Measurements from ENCODE around the gene PCDHA13.
"Not testable (repeated sequence)": the region's sequence is repeated elsewhere in the genome, so short reads cannot be mapped to it uniquely, and the experiment has no call there.

The PCDHA13 gene

DNA sequence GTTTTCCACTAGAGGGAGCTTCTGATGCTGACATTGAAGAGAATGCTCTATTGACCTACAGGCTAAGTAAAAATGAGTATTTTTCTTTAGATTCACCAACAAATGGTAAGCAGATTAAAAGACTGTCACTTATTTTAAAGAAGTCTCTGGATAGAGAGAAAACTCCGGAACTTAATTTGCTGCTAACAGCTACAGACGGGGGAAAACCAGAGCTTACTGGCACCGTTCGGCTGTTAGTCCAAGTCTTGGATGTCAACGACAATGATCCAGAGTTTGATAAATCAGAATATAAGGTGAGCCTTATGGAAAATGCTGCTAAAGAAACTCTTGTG, 12.4 kb upstream of the PCDHA13 start:
- DNase-seq, result peak; percentile 2

DNA sequence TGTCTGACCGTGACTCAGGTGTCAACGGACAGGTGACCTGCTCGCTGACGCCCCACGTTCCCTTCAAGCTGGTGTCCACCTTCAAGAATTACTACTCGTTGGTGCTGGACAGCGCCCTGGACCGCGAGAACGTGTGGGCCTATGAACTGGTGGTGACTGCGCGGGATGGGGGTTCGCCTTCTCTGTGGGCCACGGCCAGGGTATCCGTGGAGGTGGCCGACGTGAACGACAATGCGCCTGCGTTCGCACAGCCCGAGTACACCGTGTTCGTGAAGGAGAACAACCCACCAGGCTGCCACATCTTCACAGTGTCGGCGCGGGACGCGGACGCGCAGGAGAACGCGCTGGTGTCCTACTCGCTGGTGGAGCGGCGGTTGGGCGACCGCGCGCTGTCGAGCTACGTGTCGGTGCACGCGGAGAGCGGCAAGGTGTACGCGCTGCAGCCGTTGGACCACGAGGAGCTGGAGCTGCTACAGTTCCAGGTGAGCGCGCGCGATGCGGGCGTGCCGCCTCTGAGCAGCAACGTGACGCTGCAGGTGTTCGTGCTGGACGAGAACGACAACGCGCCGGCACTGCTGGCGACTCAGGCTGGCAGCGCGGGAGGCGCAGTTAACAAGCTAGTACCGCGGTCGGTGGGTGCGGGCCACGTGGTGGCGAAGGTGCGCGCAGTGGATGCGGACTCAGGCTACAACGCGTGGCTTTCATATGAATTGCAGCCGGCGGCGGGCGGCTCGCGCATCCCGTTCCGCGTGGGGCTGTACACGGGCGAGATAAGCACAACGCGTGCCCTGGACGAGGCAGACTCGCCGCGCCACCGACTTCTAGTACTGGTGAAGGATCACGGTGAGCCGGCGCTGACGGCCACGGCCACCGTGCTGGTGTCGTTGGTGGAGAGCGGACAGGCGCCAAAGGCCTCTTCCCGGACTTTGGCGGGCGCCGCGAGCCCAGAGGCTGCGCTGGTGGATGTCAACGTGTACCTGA, 11.4 kb upstream of the PCDHA13 start:
- no peak for DNase-seq

DNA sequence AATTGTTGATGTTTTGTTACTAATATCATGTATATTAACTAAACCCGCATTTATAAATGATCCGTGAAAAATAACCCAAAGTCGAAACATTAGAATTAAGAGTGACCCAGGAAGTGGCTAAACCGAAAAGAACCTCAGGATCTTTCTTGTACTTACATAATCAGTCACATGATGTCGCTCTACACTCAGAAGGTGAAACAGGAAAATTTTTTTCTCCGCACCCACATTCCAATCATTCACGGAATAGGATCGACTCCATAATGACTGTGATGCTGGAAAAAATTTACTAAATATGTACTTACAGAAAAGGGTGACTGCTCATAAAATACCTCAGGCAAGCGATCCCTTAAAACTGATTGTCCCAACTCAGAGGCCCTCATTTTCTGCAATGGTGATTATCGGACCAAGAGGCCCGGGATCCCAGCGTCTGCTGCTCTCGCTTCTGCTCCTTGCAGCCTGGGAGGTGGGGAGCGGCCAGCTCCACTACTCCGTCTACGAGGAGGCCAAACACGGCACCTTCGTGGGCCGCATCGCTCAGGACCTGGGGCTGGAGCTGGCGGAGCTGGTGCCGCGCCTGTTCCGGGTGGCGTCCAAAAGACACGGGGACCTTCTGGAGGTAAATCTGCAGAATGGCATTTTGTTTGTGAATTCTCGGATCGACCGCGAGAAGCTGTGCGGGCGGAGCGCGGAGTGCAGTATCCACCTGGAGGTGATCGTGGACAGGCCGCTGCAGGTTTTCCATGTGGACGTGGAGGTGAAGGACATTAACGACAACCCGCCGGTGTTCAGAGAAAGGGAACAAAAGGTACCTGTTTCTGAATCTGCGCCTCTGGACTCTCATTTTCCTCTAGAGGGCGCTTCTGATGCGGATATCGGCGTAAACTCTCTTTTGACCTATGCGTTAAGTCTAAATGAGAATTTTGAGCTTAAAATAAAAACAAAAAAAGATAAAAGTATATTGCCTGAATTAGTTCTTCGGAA, 6.5 kb upstream of the PCDHA13 start, which contains the start of gene PCDHA12:
PCDHA12 (plus strand) TSS at position 224 of the 981 bp plus-strand sequence; CDS start at position 389, 165 bp downstream.
- DNase-seq, result no peak

DNA sequence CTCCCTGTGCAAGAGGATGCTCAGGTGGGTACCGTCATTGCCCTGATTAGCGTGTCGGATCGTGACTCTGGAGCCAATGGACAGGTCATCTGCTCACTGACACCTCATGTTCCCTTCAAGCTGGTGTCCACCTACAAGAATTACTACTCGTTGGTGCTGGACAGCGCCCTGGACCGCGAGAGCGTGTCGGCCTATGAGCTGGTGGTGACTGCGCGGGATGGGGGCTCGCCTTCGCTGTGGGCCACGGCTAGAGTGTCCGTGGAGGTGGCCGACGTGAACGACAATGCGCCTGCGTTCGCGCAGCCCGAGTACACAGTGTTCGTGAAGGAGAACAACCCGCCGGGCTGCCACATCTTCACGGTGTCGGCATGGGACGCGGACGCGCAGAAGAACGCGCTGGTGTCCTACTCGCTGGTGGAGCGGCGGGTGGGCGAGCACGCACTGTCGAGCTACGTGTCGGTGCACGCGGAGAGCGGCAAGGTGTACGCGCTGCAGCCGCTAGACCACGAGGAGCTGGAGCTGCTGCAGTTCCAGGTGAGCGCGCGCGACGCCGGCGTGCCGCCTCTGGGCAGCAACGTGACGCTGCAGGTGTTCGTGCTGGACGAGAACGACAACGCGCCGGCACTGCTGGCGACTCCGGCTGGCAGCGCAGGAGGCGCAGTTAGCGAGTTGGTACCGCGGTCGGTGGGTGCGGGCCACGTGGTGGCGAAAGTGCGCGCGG, 5.2 kb upstream of the PCDHA13 start:
- not testable (repeated sequence) for DNase-seq

DNA sequence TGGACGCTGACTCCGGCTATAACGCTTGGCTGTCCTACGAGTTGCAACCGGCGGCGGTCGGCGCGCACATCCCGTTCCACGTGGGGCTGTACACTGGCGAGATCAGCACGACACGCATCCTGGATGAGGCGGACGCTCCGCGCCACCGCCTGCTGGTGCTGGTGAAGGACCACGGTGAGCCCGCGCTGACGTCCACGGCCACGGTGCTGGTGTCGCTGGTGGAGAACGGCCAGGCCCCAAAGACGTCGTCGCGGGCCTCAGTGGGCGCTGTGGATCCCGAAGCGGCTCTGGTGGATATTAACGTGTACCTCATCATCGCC, 4.7 kb upstream of the PCDHA13 start:
- DNase-seq, result no peak

DNA sequence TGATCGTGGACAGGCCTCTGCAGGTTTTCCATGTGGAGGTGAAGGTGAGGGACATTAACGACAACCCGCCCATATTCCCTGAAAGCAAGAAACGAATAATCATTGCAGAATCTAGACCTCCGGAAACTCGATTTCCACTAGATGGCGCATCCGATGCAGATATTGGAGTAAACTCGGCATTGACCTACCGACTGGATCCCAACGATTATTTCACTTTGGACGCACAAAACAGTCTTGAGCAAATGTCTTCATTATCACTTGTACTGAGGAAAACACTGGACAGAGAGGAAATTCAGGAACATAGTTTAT, 621 bp downstream of the PCDHA13 start:
- no peak for DNase-seq

DNA sequence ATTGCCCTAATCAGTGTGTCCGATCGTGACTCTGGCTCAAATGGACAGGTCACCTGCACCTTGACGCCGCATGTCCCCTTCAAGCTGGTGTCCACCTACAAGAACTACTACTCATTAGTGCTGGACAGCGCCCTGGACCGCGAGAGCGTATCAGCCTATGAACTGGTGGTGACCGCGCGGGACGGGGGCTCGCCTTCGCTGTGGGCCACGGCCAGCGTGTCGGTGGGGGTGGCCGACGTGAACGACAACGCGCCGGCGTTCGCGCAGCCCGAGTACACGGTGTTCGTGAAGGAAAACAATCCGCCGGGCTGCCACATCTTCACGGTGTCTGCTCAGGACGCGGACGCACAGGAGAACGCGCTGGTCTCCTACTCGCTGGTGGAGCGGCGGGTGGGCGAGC, 1.4 kb downstream of the PCDHA13 start:
- DNase-seq, result no peak

DNA sequence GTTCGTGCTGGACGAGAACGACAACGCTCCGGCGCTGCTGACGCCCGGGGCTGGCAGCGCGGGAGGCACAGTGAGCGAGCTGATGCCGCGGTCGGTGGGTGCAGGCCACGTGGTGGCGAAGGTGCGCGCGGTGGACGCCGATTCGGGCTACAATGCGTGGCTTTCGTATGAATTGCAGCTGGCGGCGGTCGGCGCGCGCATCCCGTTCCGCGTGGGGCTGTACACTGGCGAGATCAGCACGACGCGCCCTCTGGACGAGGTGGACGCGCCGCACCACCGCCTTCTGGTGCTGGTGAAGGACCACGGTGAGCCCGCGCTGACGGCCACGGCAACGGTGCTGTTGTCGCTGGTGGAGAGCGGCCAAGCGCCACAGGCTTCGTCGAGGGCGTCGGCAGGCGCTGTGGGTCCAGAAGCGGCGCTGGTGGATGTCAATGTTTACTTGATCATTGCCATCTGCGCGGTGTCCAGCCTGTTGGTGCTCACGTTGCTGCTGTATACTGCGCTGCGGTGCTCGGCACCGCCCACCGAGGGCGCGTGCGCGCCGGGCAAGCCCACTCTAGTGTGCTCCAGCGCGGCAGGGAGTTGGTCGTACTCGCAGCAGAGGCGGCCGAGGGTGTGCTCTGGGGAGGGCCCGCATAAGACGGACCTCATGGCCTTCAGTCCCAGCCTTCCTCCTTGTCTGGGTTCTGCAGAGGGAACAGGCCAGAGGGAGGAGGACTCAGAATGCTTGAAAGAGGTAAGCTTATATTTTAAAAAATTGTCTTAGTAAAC, 2.2 kb downstream of the PCDHA13 start:
- no peak for DNase-seq

DNA sequence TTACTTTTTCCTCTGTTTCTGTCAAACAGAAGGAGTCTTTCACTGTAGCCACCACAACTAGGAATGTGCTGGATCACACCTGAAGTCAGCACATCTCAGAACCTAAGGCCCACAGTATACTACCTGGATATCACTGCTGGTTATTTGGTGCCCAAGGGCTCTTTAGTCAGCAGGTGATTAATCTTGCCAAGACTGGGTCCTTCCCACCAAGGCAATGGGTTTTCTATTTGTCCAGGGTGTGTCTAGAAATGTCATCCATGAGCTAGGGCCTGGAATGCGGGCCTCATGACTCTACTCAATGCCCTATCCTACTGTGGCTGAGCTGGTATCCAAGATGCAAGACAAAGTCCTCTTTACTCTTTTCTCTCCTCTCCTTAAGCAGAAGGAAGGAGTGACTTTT, 34.4 kb downstream of the PCDHA13 start:
- no peak for DNase-seq

DNA sequence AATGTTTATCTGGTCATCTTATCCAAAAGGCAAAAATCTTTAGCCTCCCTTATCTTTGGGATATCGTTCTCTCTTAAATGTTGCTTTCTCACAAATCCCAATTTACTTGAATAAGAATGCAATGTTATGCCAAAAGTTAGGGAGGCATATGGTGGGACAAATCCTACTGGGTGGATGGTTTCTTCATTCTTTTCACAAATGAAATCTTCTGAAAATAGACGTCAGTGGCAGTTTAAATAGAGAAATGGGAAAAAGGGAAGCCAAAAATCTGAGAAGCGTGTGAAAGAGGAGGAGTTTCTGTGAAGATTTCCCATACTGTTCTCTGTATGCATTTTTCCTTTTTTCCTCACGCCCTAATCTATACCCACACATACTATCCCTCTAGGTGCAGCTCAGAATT, 41.7 kb downstream of the PCDHA13 start:
- no peak for DNase-seq

DNA sequence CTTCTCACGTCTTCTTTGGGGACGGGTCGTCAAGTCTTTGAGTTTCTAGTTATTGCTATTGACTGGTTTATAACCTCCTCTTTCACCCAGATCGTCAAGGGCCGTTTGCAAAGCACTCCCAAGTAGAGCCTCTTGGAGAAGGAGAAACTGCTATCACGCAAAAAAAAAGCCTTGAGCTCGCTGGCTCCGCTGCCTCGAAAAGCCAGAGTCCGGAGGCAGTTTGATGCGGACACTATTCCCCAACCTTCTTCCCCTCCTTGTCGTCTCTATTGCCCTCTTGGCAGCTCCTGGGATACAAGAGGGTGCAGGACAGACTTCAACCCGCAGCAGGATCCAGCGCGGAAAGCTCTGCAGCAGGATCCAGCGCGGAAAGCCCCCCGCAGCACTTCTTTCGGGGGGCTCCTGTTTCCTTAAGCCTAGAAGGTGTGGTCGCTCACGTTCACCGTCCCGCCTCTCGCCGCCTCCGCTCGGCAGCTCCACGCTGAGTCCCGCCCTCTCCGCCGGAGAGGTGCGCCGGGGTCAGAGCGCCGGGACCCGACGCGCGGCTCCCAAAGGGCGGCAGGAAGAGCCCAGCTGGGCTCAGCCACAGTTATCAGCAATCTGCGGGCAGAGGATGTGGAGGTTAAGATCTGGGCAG, 44.0 kb downstream of the PCDHA13 start, which contains the start of gene PCDHAC1:
PCDHAC1 (plus strand) TSS at position 494 of the 637 bp plus-strand sequence. CDS start 594 bp downstream, outside the sequence.
- DNase-seq, result no peak

DNA sequence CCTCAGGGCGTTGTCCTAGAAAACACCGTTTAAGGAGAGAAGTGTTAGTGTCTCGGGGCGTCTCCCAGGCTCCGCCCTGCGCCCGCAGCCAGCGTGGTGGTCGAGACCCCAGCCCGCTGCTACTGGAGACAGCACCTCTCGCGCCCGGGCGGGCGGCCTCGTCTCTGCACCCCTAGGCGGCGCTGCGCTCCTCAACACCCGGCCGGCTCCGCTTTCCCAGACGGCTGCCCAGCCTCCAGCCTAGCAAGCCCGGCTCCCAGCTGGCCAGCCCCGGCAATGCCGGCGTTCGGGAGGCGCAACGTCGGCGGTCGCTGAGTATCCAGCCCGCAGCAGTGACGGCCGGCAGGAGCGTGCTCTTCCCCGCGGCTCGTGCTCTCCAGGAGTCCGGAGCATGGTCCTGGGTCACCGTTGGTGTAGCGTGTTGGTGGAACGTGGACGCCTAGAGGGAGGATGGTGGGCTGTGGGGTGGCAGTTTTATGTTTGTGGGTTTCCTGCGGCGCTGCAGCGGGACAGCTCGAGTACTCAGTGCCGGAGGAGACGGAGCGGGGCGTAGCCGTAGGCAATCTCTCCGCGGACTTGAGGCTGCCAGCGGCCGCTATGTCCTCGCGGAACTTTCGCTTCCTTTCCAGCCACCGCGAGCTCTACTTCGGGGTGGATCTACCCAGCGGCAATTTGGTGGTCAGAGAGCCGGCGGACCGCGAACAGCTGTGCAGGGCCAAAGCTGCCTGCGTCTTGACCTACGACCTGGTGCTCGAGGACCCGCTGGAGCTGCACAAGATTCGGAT, 44.7 kb downstream of the PCDHA13 start:
- DNase-seq, result peak; percentile 8

DNA sequence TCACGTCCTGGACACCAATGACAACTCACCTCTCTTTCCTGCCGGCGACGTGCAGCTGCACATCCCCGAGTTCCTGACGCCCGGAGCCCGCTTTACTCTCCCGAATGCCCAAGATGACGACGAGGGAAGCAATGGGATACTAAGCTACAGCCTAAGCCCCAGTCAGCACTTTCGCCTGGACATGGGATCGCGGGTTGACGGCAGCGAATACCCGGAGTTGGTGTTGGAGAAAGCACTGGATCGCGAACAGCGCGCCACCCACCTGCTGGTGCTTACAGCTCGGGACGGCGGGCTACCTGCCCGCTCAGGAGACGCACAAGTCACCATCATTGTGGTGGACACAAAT, 45.3 kb downstream of the PCDHA13 start:
- no peak for DNase-seq
